ENCODE measurements around the gene SLC22A2.

GRCh38 chr6:160278786-160279310 lies 20.2 kb upstream of the SLC22A2 start:
- TF ChIP-seq CTCF (IDR thresholded peaks at IDR 0.05; ENCODE audit: insufficient read depth, low read depth, low read length) (no peak), EZH2 (IDR thresholded peaks at IDR 0.05; ENCODE audit: insufficient read depth, low read length) (no peak)

All from astrocyte (in vitro differentiated cells and primary cell).